Activated CD4-positive, alpha-beta T cell treated with anti-CD3 and anti-CD28 coated beads, Interleukin-2, amount 50 U/mL, for 1 hour (primary cell): ENCODE results near the gene GNA15.

Experiments used
- DNase-seq: peaks from one replicate; pipeline ENCODE4 v3.0.0-alpha.2; 2020

The GNA15 gene

DNA sequence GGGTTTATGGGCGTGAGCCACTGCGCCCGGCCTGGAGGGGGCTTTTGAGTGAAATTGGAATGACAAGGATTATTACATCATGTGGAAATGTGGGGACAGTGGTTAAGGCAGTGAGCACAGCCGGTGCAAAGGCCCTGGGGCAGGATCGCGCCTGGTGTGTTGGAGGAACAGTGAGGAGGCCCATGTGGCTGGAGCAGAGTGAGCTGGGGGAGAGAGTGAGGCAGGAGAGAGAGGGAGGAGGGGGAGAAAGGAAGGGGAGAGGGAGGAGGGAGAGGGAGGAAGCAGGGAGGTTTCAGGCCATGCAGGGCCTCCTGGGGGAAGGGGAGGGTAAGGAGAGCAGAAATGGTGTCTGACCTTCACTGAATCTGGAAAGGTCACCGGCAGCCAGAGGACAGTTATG, 77.3 kb downstream of the GNA15 start:
- no peak for DNase-seq
